ENCODE results near the gene MYO1E. TPM values are rescaled to one million over a fixed set of nuclear protein-coding genes. Genes with fewer than 3 reads are reported as not detected.

MYO1E gene
- total and polyA plus RNA-seq, 2 of the 8 experiments (the other 6 are each of a cell fraction or from before 2014, with no cell fraction given): 19.6 to 142 TPM

DNA sequence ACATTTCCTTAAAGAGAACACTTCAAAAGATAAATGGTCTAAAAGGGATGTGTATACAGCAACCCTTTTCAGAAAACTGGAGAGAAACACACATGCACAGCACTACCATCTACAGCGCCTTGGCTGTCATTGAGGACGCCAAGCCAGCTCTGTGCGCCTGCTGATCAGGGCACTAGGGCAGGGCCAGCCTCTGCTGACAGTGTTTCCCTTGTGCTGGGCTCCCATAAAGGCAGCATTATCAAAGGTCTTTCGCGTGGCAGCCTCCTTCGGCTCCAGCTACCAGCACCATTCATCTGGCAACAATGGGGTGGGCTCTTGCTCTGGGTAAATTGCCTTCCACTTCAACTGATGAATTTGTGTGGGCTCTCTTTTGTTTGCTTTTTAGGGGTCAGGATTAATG, 112.6 kb downstream of the MYO1E start (continued):
- TF ChIP-seq, protein P1, sequence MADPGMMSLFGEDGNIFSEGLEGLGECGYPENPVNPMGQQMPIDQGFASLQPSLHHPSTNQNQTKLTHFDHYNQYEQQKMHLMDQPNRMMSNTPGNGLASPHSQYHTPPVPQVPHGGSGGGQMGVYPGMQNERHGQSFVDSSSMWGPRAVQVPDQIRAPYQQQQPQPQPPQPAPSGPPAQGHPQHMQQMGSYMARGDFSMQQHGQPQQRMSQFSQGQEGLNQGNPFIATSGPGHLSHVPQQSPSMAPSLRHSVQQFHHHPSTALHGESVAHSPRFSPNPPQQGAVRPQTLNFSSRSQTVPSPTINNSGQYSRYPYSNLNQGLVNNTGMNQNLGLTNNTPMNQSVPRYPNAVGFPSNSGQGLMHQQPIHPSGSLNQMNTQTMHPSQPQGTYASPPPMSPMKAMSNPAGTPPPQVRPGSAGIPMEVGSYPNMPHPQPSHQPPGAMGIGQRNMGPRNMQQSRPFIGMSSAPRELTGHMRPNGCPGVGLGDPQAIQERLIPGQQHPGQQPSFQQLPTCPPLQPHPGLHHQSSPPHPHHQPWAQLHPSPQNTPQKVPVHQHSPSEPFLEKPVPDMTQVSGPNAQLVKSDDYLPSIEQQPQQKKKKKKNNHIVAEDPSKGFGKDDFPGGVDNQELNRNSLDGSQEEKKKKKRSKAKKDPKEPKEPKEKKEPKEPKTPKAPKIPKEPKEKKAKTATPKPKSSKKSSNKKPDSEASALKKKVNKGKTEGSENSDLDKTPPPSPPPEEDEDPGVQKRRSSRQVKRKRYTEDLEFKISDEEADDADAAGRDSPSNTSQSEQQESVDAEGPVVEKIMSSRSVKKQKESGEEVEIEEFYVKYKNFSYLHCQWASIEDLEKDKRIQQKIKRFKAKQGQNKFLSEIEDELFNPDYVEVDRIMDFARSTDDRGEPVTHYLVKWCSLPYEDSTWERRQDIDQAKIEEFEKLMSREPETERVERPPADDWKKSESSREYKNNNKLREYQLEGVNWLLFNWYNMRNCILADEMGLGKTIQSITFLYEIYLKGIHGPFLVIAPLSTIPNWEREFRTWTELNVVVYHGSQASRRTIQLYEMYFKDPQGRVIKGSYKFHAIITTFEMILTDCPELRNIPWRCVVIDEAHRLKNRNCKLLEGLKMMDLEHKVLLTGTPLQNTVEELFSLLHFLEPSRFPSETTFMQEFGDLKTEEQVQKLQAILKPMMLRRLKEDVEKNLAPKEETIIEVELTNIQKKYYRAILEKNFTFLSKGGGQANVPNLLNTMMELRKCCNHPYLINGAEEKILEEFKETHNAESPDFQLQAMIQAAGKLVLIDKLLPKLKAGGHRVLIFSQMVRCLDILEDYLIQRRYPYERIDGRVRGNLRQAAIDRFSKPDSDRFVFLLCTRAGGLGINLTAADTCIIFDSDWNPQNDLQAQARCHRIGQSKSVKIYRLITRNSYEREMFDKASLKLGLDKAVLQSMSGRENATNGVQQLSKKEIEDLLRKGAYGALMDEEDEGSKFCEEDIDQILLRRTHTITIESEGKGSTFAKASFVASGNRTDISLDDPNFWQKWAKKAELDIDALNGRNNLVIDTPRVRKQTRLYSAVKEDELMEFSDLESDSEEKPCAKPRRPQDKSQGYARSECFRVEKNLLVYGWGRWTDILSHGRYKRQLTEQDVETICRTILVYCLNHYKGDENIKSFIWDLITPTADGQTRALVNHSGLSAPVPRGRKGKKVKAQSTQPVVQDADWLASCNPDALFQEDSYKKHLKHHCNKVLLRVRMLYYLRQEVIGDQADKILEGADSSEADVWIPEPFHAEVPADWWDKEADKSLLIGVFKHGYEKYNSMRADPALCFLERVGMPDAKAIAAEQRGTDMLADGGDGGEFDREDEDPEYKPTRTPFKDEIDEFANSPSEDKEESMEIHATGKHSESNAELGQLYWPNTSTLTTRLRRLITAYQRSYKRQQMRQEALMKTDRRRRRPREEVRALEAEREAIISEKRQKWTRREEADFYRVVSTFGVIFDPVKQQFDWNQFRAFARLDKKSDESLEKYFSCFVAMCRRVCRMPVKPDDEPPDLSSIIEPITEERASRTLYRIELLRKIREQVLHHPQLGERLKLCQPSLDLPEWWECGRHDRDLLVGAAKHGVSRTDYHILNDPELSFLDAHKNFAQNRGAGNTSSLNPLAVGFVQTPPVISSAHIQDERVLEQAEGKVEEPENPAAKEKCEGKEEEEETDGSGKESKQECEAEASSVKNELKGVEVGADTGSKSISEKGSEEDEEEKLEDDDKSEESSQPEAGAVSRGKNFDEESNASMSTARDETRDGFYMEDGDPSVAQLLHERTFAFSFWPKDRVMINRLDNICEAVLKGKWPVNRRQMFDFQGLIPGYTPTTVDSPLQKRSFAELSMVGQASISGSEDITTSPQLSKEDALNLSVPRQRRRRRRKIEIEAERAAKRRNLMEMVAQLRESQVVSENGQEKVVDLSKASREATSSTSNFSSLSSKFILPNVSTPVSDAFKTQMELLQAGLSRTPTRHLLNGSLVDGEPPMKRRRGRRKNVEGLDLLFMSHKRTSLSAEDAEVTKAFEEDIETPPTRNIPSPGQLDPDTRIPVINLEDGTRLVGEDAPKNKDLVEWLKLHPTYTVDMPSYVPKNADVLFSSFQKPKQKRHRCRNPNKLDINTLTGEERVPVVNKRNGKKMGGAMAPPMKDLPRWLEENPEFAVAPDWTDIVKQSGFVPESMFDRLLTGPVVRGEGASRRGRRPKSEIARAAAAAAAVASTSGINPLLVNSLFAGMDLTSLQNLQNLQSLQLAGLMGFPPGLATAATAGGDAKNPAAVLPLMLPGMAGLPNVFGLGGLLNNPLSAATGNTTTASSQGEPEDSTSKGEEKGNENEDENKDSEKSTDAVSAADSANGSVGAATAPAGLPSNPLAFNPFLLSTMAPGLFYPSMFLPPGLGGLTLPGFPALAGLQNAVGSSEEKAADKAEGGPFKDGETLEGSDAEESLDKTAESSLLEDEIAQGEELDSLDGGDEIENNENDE (IDR thresholded peaks at IDR 0.05; ENCODE audit: insufficient replicate concordance, low read length): no peak
- no peak for TF ChIP-seq SP1 (IDR thresholded peaks at IDR 0.05; ENCODE audit: low read depth, low read length)
- TF ChIP-seq TAF7 (optimal IDR thresholded peaks at IDR 0.05; ENCODE audit: borderline replicate concordance, low read depth, low read length): no peak
- no peak for TF ChIP-seq JUN (IDR thresholded peaks at IDR 0.05; ENCODE audit: low read depth, low read length)
- TF ChIP-seq TCF12 (IDR thresholded peaks at IDR 0.05; ENCODE audit: low read depth, low read length): no peak
- no peak for TF ChIP-seq EZH2 (IDR thresholded peaks at IDR 0.05; ENCODE audit: low read depth, low read length, severe bottlenecking)
- no peak for TF ChIP-seq EP300 (IDR thresholded peaks at IDR 0.05; ENCODE audit: borderline replicate concordance in 1 of 2, low read depth in 2 of 2, low read length in 2 of 2)
- no peak for TF ChIP-seq MAFK (IDR thresholded peaks at IDR 0.05; ENCODE audit: low read depth, low read length)
- TF ChIP-seq KDM1A (IDR thresholded peaks at IDR 0.05; ENCODE audit: borderline replicate concordance, low read length): no peak
- no peak for TF ChIP-seq ATF3 (IDR thresholded peaks at IDR 0.05; ENCODE audit: insufficient read depth, low read depth, low read length)
- no peak for TF ChIP-seq SRF (IDR thresholded peaks at IDR 0.05; ENCODE audit: low read depth, low read length)
